HCT116 (cell line): Measurements from ENCODE around the gene HTR3B. TPM values are rescaled to one million over a fixed set of nuclear protein-coding genes. Genes with fewer than 3 reads are reported as not detected.

ENCODE experiments used
- ATAC-seq: fragments of 200-7000 bp; cut with Tn5 transposase; 2 replicates; pipeline ENCODE4 v1.9.1; 2020; ENCODE audit warnings: mild to moderate bottlenecking, moderate library complexity
- BruUV-seq: library from RNA; stranded (reverse); fragments of 400-500 nt; replicated peaks from 2 replicates; lab custom pipeline; 2021; lab: Mats Ljungman, UMichigan
- CTCF ChIA-PET: fragments of 300-600 bp; sonication (Branson Sonifier 250); formaldehyde crosslinking; loops from one replicate; lab custom pipeline; 2021; ENCODE audit warnings: antibody characterized with exemption; lab: Charles Lee
- POLR2A ChIA-PET: fragments of 300-600, 350-600 bp; sonication (Branson Sonifier 250); formaldehyde crosslinking; loops from one replicate; lab custom pipeline; 2021; ENCODE audit warnings: antibody characterized with exemption; lab: Charles Lee
- RAD21 ChIA-PET, 2 experiments: fragments of 300-600 bp; sonication (Branson Sonifier 250); formaldehyde crosslinking; loops; one replicate each; lab custom pipeline; 2023; ENCODE audit warnings: low total read pairs in 2 of 2; ENCODE audit not compliant: uncharacterized antibody in 2 of 2, unreplicated experiment in 2 of 2, low non-redundant PET in 1 of 2; lab: Charles Lee
- DNase-seq: peaks from one replicate; pipeline ENCODE4 v3.0.0-alpha.2; 2010; ENCODE audit warnings: low read depth, low spot score
- H2AFZ ChIP-seq: fragments of 200-600 bp; shearing (Covaris generic), sonication (generic); 2 replicates; pipeline ENCODE4 v1.6.1; 2017; ENCODE audit warnings: low read depth, mixed run types, mixed read lengths, antibody characterized with exemption, low read length; ENCODE audit not compliant: poor library complexity, severe bottlenecking
- H3K27ac ChIP-seq: 2 replicates; pipeline ENCODE4 v1.5.1; 2012; ENCODE audit warnings: low read depth, low read length
- H3K27me3 ChIP-seq: fragments of 200-600 bp; sonication (generic); 2 replicates; pipeline ENCODE4 v1.6.1; 2016; ENCODE audit warnings: mixed run types, low read length, mixed read lengths; ENCODE audit not compliant: insufficient read depth
- H3K36me3 ChIP-seq, 2 experiments: fragments of 200-500 bp in 1 of 2; fragments of 200-600 bp in 1 of 2; sonication (Bioruptor generic) in 1 of 2; sonication (generic) in 1 of 2; 2 replicates each; pipeline versions ENCODE4 v1.5.1 to v1.6.1; 2014 to 2016; ENCODE audit warnings: low read length in 2 of 2, inconsistent platforms in 1 of 2, mixed read lengths in 1 of 2, mixed run types in 1 of 2; ENCODE audit not compliant: insufficient read depth in 2 of 2, control insufficient read depth in 1 of 2
- H3K4me1 ChIP-seq, 2 experiments: fragments of 200-600 bp in 1 of 2; sonication (generic) in 1 of 2; 2 replicates each; pipeline versions ENCODE4 v1.5.1 to v1.6.1; 2012 to 2017; ENCODE audit warnings: low read length in 2 of 2, inconsistent platforms in 1 of 2, mild to moderate bottlenecking in 1 of 2, mixed read lengths in 1 of 2, mixed run types in 1 of 2, moderate library complexity in 1 of 2; ENCODE audit not compliant: insufficient read depth in 2 of 2, control insufficient read depth in 1 of 2
- H3K4me2 ChIP-seq: fragments of 200-600 bp; sonication (generic); 2 replicates; pipeline ENCODE4 v1.6.1; 2017; ENCODE audit warnings: mixed run types, low read length, mixed read lengths
- H3K4me3 ChIP-seq, 2 experiments: fragments of 200-600 bp in 1 of 2; sonication (generic) in 1 of 2; replicated peaks in 1 of 2; 2 replicates each; pipeline ENCODE4 v1.5.1; 2011 to 2016; ENCODE audit warnings: low read length in 2 of 2, control low read depth in 1 of 2, low read depth in 1 of 2, mild to moderate bottlenecking in 1 of 2, mixed read lengths in 1 of 2, mixed run types in 1 of 2
- H3K79me2 ChIP-seq: fragments of 200-600 bp; sonication (generic); 2 replicates; pipeline ENCODE4 v1.6.1; 2017; ENCODE audit warnings: mild to moderate bottlenecking, mixed run types, low read length, moderate library complexity, mixed read lengths; ENCODE audit not compliant: insufficient read depth
- H3K9ac ChIP-seq: fragments of 200-600 bp; sonication (generic); 2 replicates; pipeline ENCODE4 v1.6.1; 2016; ENCODE audit warnings: low read length, mixed read lengths
- H3K9me2 ChIP-seq: fragments of 200-600 bp; sonication (generic), shearing (Covaris generic); 2 replicates; pipeline ENCODE4 v1.6.1; 2017; ENCODE audit warnings: mixed run types, mild to moderate bottlenecking, moderate library complexity; ENCODE audit not compliant: insufficient read depth
- H3K9me3 ChIP-seq, 2 experiments: fragments of 200-500 bp in 1 of 2; fragments of 200-600 bp in 1 of 2; sonication (Bioruptor generic) in 1 of 2; sonication (generic) in 1 of 2; 2 replicates each; pipeline ENCODE4 v1.6.1; 2014 to 2017; ENCODE audit warnings: low read length in 2 of 2, mixed read lengths in 2 of 2, inconsistent platforms in 1 of 2, low read depth in 1 of 2, mild to moderate bottlenecking in 1 of 2, mixed run types in 1 of 2, moderate library complexity in 1 of 2; ENCODE audit not compliant: control insufficient read depth in 1 of 2, insufficient read depth in 1 of 2
- H4K20me1 ChIP-seq: fragments of 200-600 bp; sonication (generic), shearing (Covaris generic); 2 replicates; pipeline ENCODE4 v1.6.1; 2017; ENCODE audit warnings: mixed run types, mild to moderate bottlenecking, moderate library complexity; ENCODE audit not compliant: insufficient read depth
- EZH2 ChIP-seq: fragments of 200-600 bp; sonication (generic); IDR thresholded peaks from 2 replicates; pipeline ENCODE4 v1.6.1; 2017; ENCODE audit warnings: antibody characterized with exemption, mixed run types
- FOSL1 ChIP-seq: IDR thresholded peaks from 2 replicates; pipeline ENCODE4 v1.6.1; 2012; ENCODE audit warnings: low read depth
- POLR2A ChIP-seq: IDR thresholded peaks from 2 replicates; pipeline ENCODE4 v1.7.0; 2011; ENCODE audit warnings: borderline replicate concordance; ENCODE audit not compliant: insufficient read depth, insufficient read length; ENCODE audit errors: extremely low read depth
- RAD21 ChIP-seq: IDR thresholded peaks from 2 replicates; pipeline ENCODE4 v1.6.1; 2012; ENCODE audit warnings: low read depth, mild to moderate bottlenecking
- SP1 ChIP-seq: IDR thresholded peaks from 2 replicates; pipeline ENCODE4 v1.6.1; 2012; ENCODE audit warnings: low read depth
- YY1 ChIP-seq: IDR thresholded peaks from 2 replicates; pipeline ENCODE4 v1.6.1; 2011; ENCODE audit warnings: low read length, low read depth, moderate library complexity, mild to moderate bottlenecking; ENCODE audit not compliant: insufficient replicate concordance; ENCODE audit errors: extremely low read depth
- ZFX ChIP-seq: fragments of 450-650 bp; IDR thresholded peaks from 2 replicates; pipeline ENCODE4 v1.6.1; 2017
- intact Hi-C: fragments of 100-400 bp; cut with micrococcal nuclease; formaldehyde crosslinking; loops from 2 replicates; pipeline ENCODE4 v1.10.0; 2022
- total RNA-seq: library from RNA; stranded (reverse); gene quantifications from one replicate; pipeline ENCODE4 v1.2.1, GENCODE V29; 2021; ENCODE audit not compliant: unreplicated experiment
- TF ChIP-seq, protein P1 (sequence below): IDR thresholded peaks from 2 replicates; pipeline ENCODE4 v1.6.1; 2012

Gene HTR3B
- total RNA-seq, 1 experiment from 2014 or later = not detected

DNA sequence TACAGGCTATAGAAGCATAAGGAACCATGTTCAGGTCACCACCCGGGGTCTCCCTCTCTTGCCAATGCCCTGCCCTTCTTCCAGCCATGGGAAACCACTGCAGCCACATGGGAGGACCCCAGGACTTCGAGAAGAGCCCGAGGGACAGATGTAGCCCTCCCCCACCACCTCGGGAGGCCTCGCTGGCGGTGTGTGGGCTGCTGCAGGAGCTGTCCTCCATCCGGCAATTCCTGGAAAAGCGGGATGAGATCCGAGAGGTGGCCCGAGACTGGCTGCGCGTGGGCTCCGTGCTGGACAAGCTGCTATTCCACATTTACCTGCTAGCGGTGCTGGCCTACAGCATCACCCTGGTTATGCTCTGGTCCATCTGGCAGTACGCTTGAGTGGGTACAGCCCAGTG, 84.8 kb downstream of the HTR3B start:
- no peak overlapping the region for H3K9ac ChIP-seq
- no TSS peak for BruUV-seq
- RAD21 ChIA-PET = no interaction called here
- no peaks in the 10 kb centered on the region for H3K9me3 ChIP-seq
- no peak for TF ChIP-seq YY1
- TF ChIP-seq, all 23 proteins: peak for 0
- ATAC-seq (no peak), DNase-seq (no peak)
- Histone ChIP-seq H3K27ac (no peak overlapping the region), H3K4me2 (no peak overlapping the region), H3K27me3 (peaks cover 62% of the 10 kb centered on the region), H3K79me2 (no peaks in the 10 kb centered on the region), H3K4me3 (no peak overlapping the region), H4K20me1 (no peaks in the 10 kb centered on the region), H3K9me2 (no peaks in the 10 kb centered on the region), H2AFZ (no peak overlapping the region), H3K36me3 (no peaks in the 10 kb centered on the region), H3K4me1 (no peaks in the 10 kb centered on the region)
- ChIA-PET CTCF (no interaction called here), POLR2A (no interaction called here)
- intact Hi-C loops = no loop called here

DNA sequence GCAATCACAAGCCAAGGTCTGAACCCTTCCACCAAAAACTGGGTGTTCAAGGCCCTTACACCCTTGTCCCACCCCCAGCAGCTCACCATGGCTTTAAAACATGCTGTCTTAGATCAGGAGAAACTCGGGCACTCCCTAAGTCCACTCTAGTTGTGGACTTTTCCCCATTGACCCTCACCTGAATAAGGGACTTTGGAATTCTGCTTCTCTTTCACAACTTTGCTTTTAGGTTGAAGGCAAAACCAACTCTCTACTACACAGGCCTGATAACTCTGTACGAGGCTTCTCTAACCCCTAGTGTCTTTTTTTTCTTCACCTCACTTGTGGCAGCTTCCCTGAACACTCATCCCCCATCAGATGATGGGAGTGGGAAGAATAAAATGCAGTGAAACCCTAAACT, 85.3 kb downstream of the HTR3B start:
- no peaks in the 10 kb centered on the region for H3K4me1 ChIP-seq
- POLR2A ChIA-PET = no interaction called here
- no peak for TF ChIP-seq SP1
- TF ChIP-seq RAD21 = no peak
- TF ChIP-seq FOSL1 = no peak
- no peak for TF ChIP-seq POLR2A
- no peak for TF ChIP-seq ZFX
- TF ChIP-seq, protein P1, sequence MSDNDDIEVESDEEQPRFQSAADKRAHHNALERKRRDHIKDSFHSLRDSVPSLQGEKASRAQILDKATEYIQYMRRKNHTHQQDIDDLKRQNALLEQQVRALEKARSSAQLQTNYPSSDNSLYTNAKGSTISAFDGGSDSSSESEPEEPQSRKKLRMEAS = no peak
- no peak for TF ChIP-seq EZH2
- H3K4me2 ChIP-seq = no peak overlapping the region
- peaks cover 58% of the 10 kb centered on the region for H3K27me3 ChIP-seq
- H3K4me3 ChIP-seq = no peak overlapping the region
- no peaks in the 10 kb centered on the region for H3K79me2 ChIP-seq
- no peak overlapping the region for H3K27ac ChIP-seq
- H4K20me1 ChIP-seq = no peaks in the 10 kb centered on the region
- no peak for ATAC-seq
- no peaks in the 10 kb centered on the region for H3K36me3 ChIP-seq
- CTCF ChIA-PET = no interaction called here
- H3K9ac ChIP-seq = no peak overlapping the region
- H3K9me3 ChIP-seq = no peaks in the 10 kb centered on the region
- intact Hi-C loops = loop anchor here (5.0 kb wide), 1 partner anchor 683 kb away; no protein-coding TSS in a partner anchor
- DNase-seq = no peak
- RAD21 ChIA-PET = no interaction called here
- H2AFZ ChIP-seq = no peak overlapping the region
- no peaks in the 10 kb centered on the region for H3K9me2 ChIP-seq
- no TSS peak for BruUV-seq
